Ecto neural progenitor cell (in vitro differentiated cells): ENCODE data around the gene KLLN.
"Not testable (repeated sequence)": the region's sequence is repeated elsewhere in the genome, so short reads cannot be mapped to it uniquely, and the experiment has no call there.

ENCODE experiments used
- DNase-seq: peaks from one replicate; pipeline ENCODE4 v3.0.0-alpha.2; 2018; ENCODE audit warnings: low spot score

Gene KLLN

GRCh38 chr10:87866412-87866974 lies 3.2 kb upstream of the KLLN start:
- no peak for DNase-seq

GRCh38 chr10:87865241-87865881 lies 2.0 kb upstream of the KLLN start:
- DNase-seq: no peak

GRCh38 chr10:87864496-87865059 lies 1.2 kb upstream of the KLLN start:
- no peak for DNase-seq

DNA sequence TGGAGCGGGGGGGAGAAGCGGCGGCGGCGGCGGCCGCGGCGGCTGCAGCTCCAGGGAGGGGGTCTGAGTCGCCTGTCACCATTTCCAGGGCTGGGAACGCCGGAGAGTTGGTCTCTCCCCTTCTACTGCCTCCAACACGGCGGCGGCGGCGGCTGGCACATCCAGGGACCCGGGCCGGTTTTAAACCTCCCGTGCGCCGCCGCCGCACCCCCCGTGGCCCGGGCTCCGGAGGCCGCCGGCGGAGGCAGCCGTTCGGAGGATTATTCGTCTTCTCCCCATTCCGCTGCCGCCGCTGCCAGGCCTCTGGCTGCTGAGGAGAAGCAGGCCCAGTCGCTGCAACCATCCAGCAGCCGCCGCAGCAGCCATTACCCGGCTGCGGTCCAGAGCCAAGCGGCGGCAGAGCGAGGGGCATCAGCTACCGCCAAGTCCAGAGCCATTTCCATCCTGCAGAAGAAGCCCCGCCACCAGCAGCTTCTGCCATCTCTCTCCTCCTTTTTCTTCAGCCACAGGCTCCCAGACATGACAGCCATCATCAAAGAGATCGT lies 690 bp upstream of the KLLN start:
- peak; percentile 55 for DNase-seq

GRCh38 chr10:87862679-87863052 lies 667 bp downstream of the KLLN start:
- no peak for DNase-seq

DNA sequence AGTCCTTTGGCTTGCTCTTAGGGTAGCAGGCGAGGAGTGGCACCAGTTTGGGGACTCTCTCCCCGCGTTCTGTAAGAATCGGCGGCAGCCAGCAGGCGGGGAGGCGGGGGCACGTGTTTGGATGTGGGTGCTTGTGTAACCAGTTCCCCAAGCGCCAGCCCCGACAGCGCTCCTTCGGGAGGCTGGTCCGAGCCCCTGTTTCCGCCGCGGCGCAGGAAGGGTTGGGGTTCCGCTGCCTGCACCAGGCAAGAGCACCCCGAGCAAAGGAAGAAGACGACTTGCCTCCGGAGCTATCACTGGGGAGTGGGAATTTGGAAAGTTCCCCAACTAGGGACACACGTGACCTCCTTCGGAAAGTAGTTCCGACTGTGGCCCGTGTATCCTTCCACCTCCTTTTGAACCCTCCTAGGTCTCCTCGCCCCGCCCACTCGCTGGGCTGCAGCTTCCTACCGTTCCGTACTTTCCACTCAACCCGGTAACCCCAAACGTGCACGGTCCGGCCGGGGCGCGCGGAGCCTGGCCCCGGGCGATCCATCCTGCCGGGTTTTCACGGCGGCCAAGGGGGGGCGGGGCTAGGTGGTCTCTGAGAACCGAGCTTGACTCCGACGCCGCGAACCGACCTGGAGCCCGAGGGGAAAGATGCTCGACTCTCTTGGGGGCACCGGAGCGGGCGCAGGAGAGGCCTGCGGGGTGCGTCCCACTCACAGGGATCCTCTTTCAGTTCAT lies 1.2 kb downstream of the KLLN start:
- peak; percentile 98 for DNase-seq

- DNase-seq: no peak
Observed at GRCh38 chr10:87861566-87861952, 1.8 kb downstream of the KLLN start.

GRCh38 chr10:87860816-87861403 lies 2.4 kb downstream of the KLLN start:
- DNase-seq: no peak

GRCh38 chr10:87860156-87860795 lies 3.1 kb downstream of the KLLN start:
- no peak for DNase-seq

DNA sequence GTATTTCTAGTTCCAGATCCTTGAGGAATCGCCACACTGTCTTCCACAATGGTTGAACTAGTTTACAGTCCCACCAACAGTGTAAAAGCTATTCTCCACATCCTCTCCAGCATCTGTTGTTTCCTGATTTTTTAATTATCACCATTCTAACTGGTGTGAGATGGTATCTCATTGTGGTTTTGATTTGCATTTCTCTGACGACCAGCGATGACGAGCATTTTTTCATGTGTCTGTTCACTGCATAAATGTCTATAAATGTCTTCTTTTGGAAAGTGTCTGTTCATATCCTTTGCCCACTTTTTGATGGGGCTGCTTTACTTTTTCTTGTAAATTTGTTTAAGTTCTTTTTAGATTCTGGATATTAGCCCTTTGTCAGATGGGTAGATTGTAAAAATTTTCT lies 7.7 kb downstream of the KLLN start:
- not testable (repeated sequence) for DNase-seq

DNA sequence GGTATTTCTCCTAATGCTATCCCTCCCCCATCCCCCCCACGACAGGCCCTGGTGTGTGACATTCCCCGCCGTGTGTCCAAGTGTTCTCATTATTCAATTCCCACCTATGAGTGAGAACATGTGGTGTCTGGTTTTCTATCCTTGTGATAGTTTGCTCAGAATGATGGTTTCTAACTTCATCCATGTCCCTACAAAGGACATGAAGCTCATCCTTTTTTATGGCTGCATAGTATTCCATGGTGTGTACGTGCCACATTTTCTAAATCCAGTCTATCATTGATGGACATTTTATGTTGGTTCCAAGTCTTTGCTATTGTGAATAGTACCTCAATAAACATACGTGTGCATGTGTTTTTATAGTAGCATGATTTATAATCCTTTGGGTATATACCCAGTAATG lies 8.1 kb downstream of the KLLN start:
- DNase-seq: not testable (repeated sequence)

DNA sequence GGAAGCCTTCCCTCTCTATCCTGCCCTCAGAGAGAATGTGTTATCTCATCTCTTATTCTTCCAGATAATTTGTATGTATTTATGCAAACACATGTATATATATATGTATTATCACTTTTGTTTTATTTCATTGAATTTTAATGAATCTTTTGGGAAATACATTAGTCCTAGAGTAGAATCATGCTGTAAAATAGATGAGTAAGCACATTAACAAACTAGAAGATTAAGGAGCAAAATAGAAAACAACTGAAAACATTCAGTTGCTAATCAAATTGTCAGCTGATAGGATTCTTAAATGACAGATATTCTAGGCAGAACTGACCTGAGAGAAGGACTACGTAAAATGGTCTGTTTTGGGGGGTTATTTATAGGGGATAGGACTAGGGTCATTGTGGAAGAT lies 11.2 kb downstream of the KLLN start:
- DNase-seq: no peak

- DNase-seq: peak; percentile 61
Observed at GRCh38 chr10:87850742-87851205, 12.6 kb downstream of the KLLN start.

GRCh38 chr10:87849001-87849400 lies 14.3 kb downstream of the KLLN start:
- no peak for DNase-seq

DNA sequence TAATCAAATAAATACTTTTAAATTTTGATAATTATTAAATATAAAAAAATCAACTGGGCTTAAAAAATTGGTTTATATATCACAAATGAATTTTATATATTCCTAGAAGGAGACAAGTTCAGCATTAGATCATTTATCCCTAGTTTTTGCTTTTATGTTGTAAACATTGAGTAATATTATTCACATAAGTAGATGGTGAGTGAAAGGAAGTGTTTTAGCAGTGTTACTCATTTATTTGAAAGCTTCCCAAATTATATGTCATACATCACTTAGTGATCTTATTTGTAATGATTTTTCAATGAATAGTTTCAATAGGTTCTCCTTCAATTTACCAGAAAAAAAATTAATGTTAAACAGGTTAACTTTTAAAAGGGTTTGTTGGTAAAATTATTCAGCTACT lies 15.8 kb downstream of the KLLN start:
- DNase-seq: no peak

GRCh38 chr10:87846711-87847110 lies 16.6 kb downstream of the KLLN start:
- not testable (repeated sequence) for DNase-seq

GRCh38 chr10:87846023-87846422 lies 17.3 kb downstream of the KLLN start:
- DNase-seq: no peak

DNA sequence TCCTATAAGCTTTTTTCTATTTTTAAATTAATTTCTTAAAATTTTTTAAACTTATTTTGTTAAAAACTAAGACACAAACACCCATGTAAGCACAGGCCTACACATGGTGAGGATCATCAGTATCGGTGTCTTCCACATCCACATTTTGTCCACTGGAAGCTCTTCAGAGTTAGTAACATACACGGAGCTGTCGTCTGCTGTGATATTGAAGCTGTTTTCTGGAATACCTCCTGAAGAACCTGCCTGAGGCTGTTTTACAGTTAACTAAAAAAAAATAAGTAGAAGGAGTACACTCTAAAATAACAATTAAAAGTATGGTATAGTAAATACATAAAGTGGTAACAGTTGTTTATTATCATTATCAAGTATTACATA lies 17.7 kb downstream of the KLLN start:
- no peak for DNase-seq

DNA sequence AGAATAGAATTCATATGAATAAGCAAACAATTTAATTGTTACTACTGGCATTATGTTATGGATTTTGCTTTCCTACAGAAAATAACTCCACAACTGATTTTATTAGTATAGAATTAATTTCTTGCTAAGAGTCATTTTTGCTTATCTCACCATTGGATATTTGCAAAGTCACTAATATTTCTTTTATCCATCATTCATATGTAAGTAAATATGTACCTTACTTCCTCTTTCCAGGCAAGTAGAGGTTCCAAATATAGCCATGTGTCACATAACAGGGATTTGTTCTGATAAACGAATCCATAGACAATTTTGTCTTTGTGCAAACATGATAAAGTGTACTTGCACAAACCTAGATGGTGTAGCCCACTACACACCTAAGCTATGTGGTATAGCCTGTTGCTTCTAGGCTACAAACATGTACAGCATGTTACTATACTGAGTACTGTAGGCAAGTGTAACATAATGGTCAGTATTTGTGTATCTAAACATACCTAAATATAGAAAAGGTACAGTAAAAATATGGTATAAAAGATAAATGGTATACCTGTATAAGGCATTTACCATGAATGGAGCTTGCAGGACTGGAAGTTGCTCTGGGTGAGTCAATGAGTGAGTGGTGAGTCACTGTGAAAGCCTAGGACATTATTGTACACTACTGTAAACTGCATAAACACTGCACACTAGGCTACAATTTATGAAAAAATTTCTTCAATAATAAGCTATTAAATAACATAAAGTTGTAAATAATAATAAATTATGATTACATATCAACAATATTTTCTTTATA lies 18.3 kb downstream of the KLLN start:
- DNase-seq: no peak

DNA sequence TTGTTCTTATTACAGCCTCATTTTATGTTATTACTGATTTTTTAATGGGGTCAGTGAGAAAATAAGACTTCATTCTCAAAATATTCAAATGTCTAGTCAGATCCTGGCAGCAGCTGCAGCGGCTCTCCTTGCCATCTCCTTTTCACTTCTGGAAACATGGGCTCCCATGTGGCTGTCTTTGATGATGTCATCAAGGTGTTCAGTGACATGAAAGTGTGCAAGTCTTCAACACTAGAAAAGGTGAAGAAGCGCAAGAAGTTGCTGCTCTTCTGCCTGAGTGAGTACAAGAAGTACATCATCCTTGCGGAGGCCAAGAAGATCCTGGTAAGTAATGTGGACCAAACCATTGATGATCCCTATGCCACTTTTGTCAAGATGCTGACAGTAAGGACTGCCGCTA lies 19.6 kb downstream of the KLLN start:
- DNase-seq: no peak

DNA sequence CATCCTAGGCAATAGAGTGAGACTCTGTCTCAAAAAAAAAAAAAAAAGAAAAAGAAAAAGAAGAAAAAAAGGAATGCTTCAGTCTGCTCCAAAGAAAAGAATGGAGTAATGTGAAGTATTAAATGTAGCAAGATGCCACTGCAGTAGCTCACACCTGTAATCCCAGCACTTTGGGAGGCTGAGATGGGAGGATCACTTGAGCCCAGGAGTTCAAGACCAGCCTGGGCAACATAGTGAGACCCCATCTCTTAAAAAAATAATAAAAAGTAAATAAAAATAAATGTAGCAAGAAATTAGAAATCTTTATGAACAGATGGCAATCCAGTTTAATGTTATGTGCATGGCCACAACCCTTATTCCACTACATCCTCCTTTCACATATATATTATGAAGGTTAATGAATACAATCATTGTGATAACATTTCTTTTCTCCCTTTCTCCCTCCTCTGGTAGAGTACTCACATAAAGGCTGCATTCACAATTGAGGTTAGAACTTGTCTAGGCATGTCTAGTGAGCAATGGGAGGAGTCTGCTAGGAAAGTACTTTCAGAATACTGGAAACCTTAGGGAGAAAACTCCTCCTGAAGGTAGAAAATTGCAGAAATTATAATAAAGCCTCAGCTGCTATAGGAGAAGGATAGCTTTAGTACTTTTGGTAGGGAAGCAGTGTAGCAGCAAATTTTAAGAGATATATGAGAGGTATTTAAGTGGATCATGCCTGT lies 20.4 kb downstream of the KLLN start:
- no peak for DNase-seq
